ENCODE measurements around the gene GPR142. TPM values are rescaled to one million over a fixed set of nuclear protein-coding genes. Genes with fewer than 3 reads are reported as not detected.
"Not testable (repeated sequence)": the region's sequence is repeated elsewhere in the genome, so short reads cannot be mapped to it uniquely, and the experiment has no call there.

The GPR142 gene
- polyA plus RNA-seq, 1 donor (not counting 4 experiments of a cell fraction or from before 2014, with no cell fraction given): not detected

- Histone ChIP-seq H3K79me2 (ENCODE audit: control insufficient read depth, insufficient read depth, low read length) (no peaks in the 10 kb centered on the region), H3K9ac (ENCODE audit: control insufficient read depth, extremely low read depth, insufficient read depth, low read length) (no peak overlapping the region), H3K9me3 (ENCODE audit: control insufficient read depth, low read depth, low read length) (no peaks in the 10 kb centered on the region), H3K9me1 (ENCODE audit: control insufficient read depth, extremely low read depth, insufficient read depth, low read length) (no peaks in the 10 kb centered on the region), H3K27me3 (ENCODE audit: control insufficient read depth, extremely low read depth, insufficient read depth, low read length) (no peaks in the 10 kb centered on the region), H4K20me1 (ENCODE audit: control insufficient read depth, extremely low read depth, insufficient read depth, low read length) (no peaks in the 10 kb centered on the region), H3K4me3 (ENCODE audit: control insufficient read depth in 2 of 3, extremely low read depth in 1 of 3, insufficient read depth in 2 of 3, low read depth in 1 of 3, low read length in 3 of 3) (no peak overlapping the region), H3K36me3 (ENCODE audit: control insufficient read depth in 2 of 2, extremely low read depth in 1 of 2, insufficient read depth in 2 of 2, low read length in 2 of 2) (no peaks in the 10 kb centered on the region), H3K4me1 (ENCODE audit: control insufficient read depth, extremely low read depth, insufficient read depth, low read length) (no peaks in the 10 kb centered on the region), H3K4me2 (ENCODE audit: control insufficient read depth, extremely low read depth, insufficient read depth, low read depth, low read length) (no peak overlapping the region), H3K27ac (ENCODE audit: control insufficient read depth, insufficient read depth, low read length) (no peak overlapping the region), H2AFZ (ENCODE audit: control insufficient read depth, low read length) (no peak overlapping the region)
- DNase-seq (ENCODE audit: low read depth, low spot score): no peak
- FAIRE-seq: no peak
- TF ChIP-seq EZH2 (IDR thresholded peaks at IDR 0.05; ENCODE audit: low read length): no peak
- TF ChIP-seq CTCF (optimal IDR thresholded peaks at IDR 0.05 in 1 of 3, IDR thresholded peaks at IDR 0.05 in 1 of 3, conservative IDR thresholded peaks at IDR 0.05 in 1 of 3; ENCODE audit: extremely low read depth in 1 of 3, insufficient read depth in 2 of 3, low read length in 3 of 3): no peak
- dilution Hi-C loops (cut with MboI; ENCODE audit: extremely low pct_ligation_motif_present, low sequenced_read_pairs): no loop called here
These were observed 37.5 kb downstream of the GPR142 start for GRCh38 chr17:74404789-74405188.

- H3K4me1 ChIP-seq (ENCODE audit: control insufficient read depth, extremely low read depth, insufficient read depth, low read length); dilution Hi-C loops (cut with MboI; ENCODE audit: extremely low pct_ligation_motif_present, low sequenced_read_pairs); H4K20me1 ChIP-seq (ENCODE audit: control insufficient read depth, extremely low read depth, insufficient read depth, low read length); H2AFZ ChIP-seq (ENCODE audit: control insufficient read depth, low read length); H3K9me1 ChIP-seq (ENCODE audit: control insufficient read depth, extremely low read depth, insufficient read depth, low read length); H3K27ac ChIP-seq (ENCODE audit: control insufficient read depth, insufficient read depth, low read length); H3K9me3 ChIP-seq (ENCODE audit: control insufficient read depth, low read depth, low read length); H3K4me2 ChIP-seq (ENCODE audit: control insufficient read depth, extremely low read depth, insufficient read depth, low read depth, low read length); FAIRE-seq; H3K4me3 ChIP-seq (ENCODE audit: control insufficient read depth in 2 of 3, extremely low read depth in 1 of 3, insufficient read depth in 2 of 3, low read depth in 1 of 3, low read length in 3 of 3); DNase-seq (ENCODE audit: low read depth, low spot score); H3K9ac ChIP-seq (ENCODE audit: control insufficient read depth, extremely low read depth, insufficient read depth, low read length); H3K79me2 ChIP-seq (ENCODE audit: control insufficient read depth, insufficient read depth, low read length); H3K27me3 ChIP-seq (ENCODE audit: control insufficient read depth, extremely low read depth, insufficient read depth, low read length); H3K36me3 ChIP-seq (ENCODE audit: control insufficient read depth in 2 of 2, extremely low read depth in 1 of 2, insufficient read depth in 2 of 2, low read length in 2 of 2): not testable (repeated sequence)
These were observed 38.0 kb downstream of the GPR142 start for GRCh38 chr17:74405311-74405710.

- H3K4me1 ChIP-seq (ENCODE audit: control insufficient read depth, extremely low read depth, insufficient read depth, low read length): no peaks in the 10 kb centered on the region
- no peak overlapping the region for H2AFZ ChIP-seq (ENCODE audit: control insufficient read depth, low read length)
- no peak for TF ChIP-seq EZH2 (IDR thresholded peaks at IDR 0.05; ENCODE audit: low read length)
- TF ChIP-seq CTCF (optimal IDR thresholded peaks at IDR 0.05 in 1 of 3, IDR thresholded peaks at IDR 0.05 in 1 of 3, conservative IDR thresholded peaks at IDR 0.05 in 1 of 3; ENCODE audit: extremely low read depth in 1 of 3, insufficient read depth in 2 of 3, low read length in 3 of 3): no peak
- no peak overlapping the region for H3K27ac ChIP-seq (ENCODE audit: control insufficient read depth, insufficient read depth, low read length)
- H3K27me3 ChIP-seq (ENCODE audit: control insufficient read depth, extremely low read depth, insufficient read depth, low read length): no peaks in the 10 kb centered on the region
- no peak for DNase-seq (ENCODE audit: low read depth, low spot score)
- no peaks in the 10 kb centered on the region for H3K36me3 ChIP-seq (ENCODE audit: control insufficient read depth in 2 of 2, extremely low read depth in 1 of 2, insufficient read depth in 2 of 2, low read length in 2 of 2)
- H3K9ac ChIP-seq (ENCODE audit: control insufficient read depth, extremely low read depth, insufficient read depth, low read length): no peak overlapping the region
- no peak overlapping the region for H3K4me3 ChIP-seq (ENCODE audit: control insufficient read depth in 2 of 3, extremely low read depth in 1 of 3, insufficient read depth in 2 of 3, low read depth in 1 of 3, low read length in 3 of 3)
- no peak for FAIRE-seq
- H4K20me1 ChIP-seq (ENCODE audit: control insufficient read depth, extremely low read depth, insufficient read depth, low read length): no peaks in the 10 kb centered on the region
- no peaks in the 10 kb centered on the region for H3K79me2 ChIP-seq (ENCODE audit: control insufficient read depth, insufficient read depth, low read length)
- no peaks in the 10 kb centered on the region for H3K9me3 ChIP-seq (ENCODE audit: control insufficient read depth, low read depth, low read length)
- no peak overlapping the region for H3K4me2 ChIP-seq (ENCODE audit: control insufficient read depth, extremely low read depth, insufficient read depth, low read depth, low read length)
- no peaks in the 10 kb centered on the region for H3K9me1 ChIP-seq (ENCODE audit: control insufficient read depth, extremely low read depth, insufficient read depth, low read length)
- dilution Hi-C loops (cut with MboI; ENCODE audit: extremely low pct_ligation_motif_present, low sequenced_read_pairs): no loop called here
These were observed 40.1 kb downstream of the GPR142 start for GRCh38 chr17:74407384-74407783.

Data from keratinocyte (primary cell).